Thymus (tissue), 11 donors: ENCODE results near the gene DISP2. TPM values are rescaled to one million over a fixed set of nuclear protein-coding genes. Genes with fewer than 3 reads are reported as not detected.
A peak's percentile ranks its signal among the peaks of the same experiment; 100 is the strongest.

Experiments
- DNase-seq, 9 donors: peaks; one replicate each; pipeline ENCODE4 v3.0.0-alpha.2; 2013; ENCODE audit warnings: low spot score in 9 of 9, low read depth in 6 of 9, missing footprints in 1 of 9
- H3K27ac ChIP-seq, 2 donors: one replicate each; pipeline ENCODE4 v1.5.1; 2013; ENCODE audit warnings: control low read depth in 1 of 2, low read depth in 1 of 2, low read length in 1 of 2, mild to moderate bottlenecking in 1 of 2, moderate library complexity in 1 of 2
- H3K27me3 ChIP-seq, 2 donors: one replicate each; pipeline ENCODE4 v1.5.1; 2013; ENCODE audit warnings: low read length in 1 of 2; ENCODE audit not compliant: control insufficient read depth in 2 of 2, insufficient read depth in 1 of 2
- H3K36me3 ChIP-seq, 2 donors: one replicate each; pipeline ENCODE4 v1.5.1; 2013; ENCODE audit warnings: low read length in 1 of 2, mild to moderate bottlenecking in 1 of 2, moderate library complexity in 1 of 2; ENCODE audit not compliant: control insufficient read depth in 2 of 2, insufficient read depth in 2 of 2
- H3K4me1 ChIP-seq, 2 donors: one replicate each; pipeline ENCODE4 v1.5.1; 2013; ENCODE audit warnings: low read length in 2 of 2; ENCODE audit not compliant: control insufficient read depth in 2 of 2, insufficient read depth in 2 of 2
- H3K4me3 ChIP-seq, 2 donors: one replicate each; pipeline ENCODE4 v1.5.1; 2013; ENCODE audit warnings: low read length in 2 of 2, control low read depth in 1 of 2, mild to moderate bottlenecking in 1 of 2
- H3K9me3 ChIP-seq, 2 donors: one replicate each; pipeline ENCODE4 v1.5.1; 2013; ENCODE audit warnings: low read length in 1 of 2, mild to moderate bottlenecking in 1 of 2; ENCODE audit not compliant: control insufficient read depth in 2 of 2, insufficient read depth in 1 of 2
- WGBS: extraction: QIAGEN DNeasy Blood & Tissue Kit; methylation state at CpG from one replicate; pipeline ENCODE4 v1.1.7; 2013; 5-methylcytosine and 5-hydroxymethylcytosine counted together
- polyA plus RNA-seq: library from polyadenylated mRNA; stranded (reverse); fragments of 200-250 nt; gene quantifications from one replicate; pipeline ENCODE4 v1.2.3, GENCODE V29; 2013
- total RNA-seq: library from RNA; stranded (reverse); fragments of 120-200 nt; gene quantifications from one replicate; pipeline ENCODE4 v1.2.4, GENCODE V29; 2013
- donor health status: healthy.

Gene DISP2
- total and polyA plus RNA-seq, 2 donors = 0.19 to 0.55 TPM

- no peaks in the 10 kb centered on the region for H3K9me3 ChIP-seq
- H3K4me1 ChIP-seq = peaks cover 7 to 15% of the 10 kb centered on the region in 2 donors
- H3K36me3 ChIP-seq = no peaks in the 10 kb centered on the region
- no peak overlapping the region for H3K27ac ChIP-seq
- 65% methylated on average over 4 of the region's 4 CpGs for WGBS
- no peak for DNase-seq
- no peak overlapping the region for H3K4me3 ChIP-seq
- peaks cover 0 to 7% of the 10 kb centered on the region in 2 donors for H3K27me3 ChIP-seq
These were observed 43.2 kb upstream of the DISP2 start for GRCh38 chr15:40314723-40315276.

DNA sequence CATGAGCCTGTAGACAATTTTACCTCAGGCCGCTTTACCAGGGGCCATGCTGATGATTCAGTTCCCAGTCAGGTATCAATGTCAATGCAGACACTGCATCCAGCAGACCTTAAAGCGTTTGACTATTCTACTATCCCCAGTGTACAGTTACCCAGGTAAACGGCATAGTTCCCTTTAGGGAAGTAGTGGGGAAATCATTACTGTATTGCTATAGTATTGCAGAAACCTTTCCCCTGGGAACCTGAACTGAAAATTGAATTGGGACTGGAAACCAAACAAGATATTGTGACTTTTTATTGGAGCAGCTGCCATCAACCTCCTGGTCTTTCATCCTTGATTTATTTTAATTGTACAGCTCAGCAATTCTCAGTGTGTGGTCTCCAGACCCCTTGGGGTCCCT lies 41.1 kb upstream of the DISP2 start:
- Histone ChIP-seq H3K27ac (no peak overlapping the region), H3K4me3 (no peak overlapping the region), H3K36me3 (no peaks in the 10 kb centered on the region), H3K4me1 (peaks cover 7 to 11% of the 10 kb centered on the region in 2 donors), H3K27me3 (peaks cover 0 to 1% of the 10 kb centered on the region in 2 donors), H3K9me3 (no peaks in the 10 kb centered on the region)
- no peak for DNase-seq
- 95% methylated on average over 3 of the region's 3 CpGs for WGBS

- H3K36me3 ChIP-seq = no peaks in the 10 kb centered on the region
- H3K4me1 ChIP-seq = peaks cover 7 to 18% of the 10 kb centered on the region in 2 donors
- H3K27me3 ChIP-seq = peaks cover 0 to 5% of the 10 kb centered on the region in 2 donors
- no peak overlapping the region for H3K4me3 ChIP-seq
- DNase-seq = no peak
- H3K9me3 ChIP-seq = peaks cover 0 to 2% of the 10 kb centered on the region in 2 donors
- no peak overlapping the region for H3K27ac ChIP-seq
- 94% methylated on average over 4 of the region's 4 CpGs for WGBS
These were observed 40.4 kb upstream of the DISP2 start for GRCh38 chr15:40317580-40317979.

- Histone ChIP-seq H3K4me3 (no peak overlapping the region), H3K4me1 (peaks cover 10 to 25% of the 10 kb centered on the region in 2 donors), H3K27ac (no peak overlapping the region), H3K9me3 (peaks cover 0 to 9% of the 10 kb centered on the region in 2 donors), H3K27me3 (peaks cover 0 to 23% of the 10 kb centered on the region in 2 donors), H3K36me3 (no peaks in the 10 kb centered on the region)
- 97% methylated on average over 1 of the region's 1 CpG for WGBS
- no peak for DNase-seq
These were observed 37.6 kb upstream of the DISP2 start for GRCh38 chr15:40320409-40320808.

DNA sequence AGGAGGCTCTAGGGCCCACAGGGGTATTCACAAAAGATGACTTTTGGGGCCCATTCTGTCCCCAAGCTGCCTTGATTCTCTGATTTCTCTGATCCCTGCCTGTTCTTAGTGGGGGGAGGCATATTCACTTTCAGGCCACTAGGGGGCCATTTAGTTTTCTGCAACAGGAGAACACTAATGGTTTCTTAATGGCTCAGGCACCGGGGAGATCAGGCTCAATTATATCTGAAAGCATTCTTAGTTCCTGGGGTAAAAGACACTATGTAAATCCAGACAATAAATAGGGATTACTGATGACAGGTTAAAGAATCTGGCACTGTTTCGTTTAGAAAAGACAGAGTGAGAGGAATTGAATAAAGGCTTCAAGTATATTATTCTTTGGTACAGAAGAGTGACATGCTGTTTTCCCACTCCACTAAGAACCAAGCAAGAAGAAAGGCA lies 37.1 kb upstream of the DISP2 start:
- Histone ChIP-seq H3K9me3 (peaks cover 0 to 9% of the 10 kb centered on the region in 2 donors), H3K27me3 (peaks cover 0 to 23% of the 10 kb centered on the region in 2 donors), H3K27ac (no peak overlapping the region), H3K36me3 (no peaks in the 10 kb centered on the region), H3K4me1 (peaks cover 10 to 28% of the 10 kb centered on the region in 2 donors), H3K4me3 (no peak overlapping the region)
- WGBS = 3% methylated on average over 2 of the region's 2 CpGs
- peak in 2 of 9 donors; percentile 56 to 80 for DNase-seq

GRCh38 chr15:40322531-40323238 lies 35.3 kb upstream of the DISP2 start:
- DNase-seq = no peak
- WGBS = 66% methylated on average over 26 of the region's 26 CpGs
- peaks cover 13 to 43% of the 10 kb centered on the region in 2 donors for H3K4me1 ChIP-seq
- H3K9me3 ChIP-seq = peaks cover 0 to 9% of the 10 kb centered on the region in 2 donors
- peak overlapping the region; percentile 34 to 84 for H3K4me3 ChIP-seq
- H3K27ac ChIP-seq = peak overlapping the region; percentile 37 to 38
- H3K36me3 ChIP-seq = peaks cover 0 to 3% of the 10 kb centered on the region in 2 donors
- peaks cover 0 to 23% of the 10 kb centered on the region in 2 donors for H3K27me3 ChIP-seq

DNA sequence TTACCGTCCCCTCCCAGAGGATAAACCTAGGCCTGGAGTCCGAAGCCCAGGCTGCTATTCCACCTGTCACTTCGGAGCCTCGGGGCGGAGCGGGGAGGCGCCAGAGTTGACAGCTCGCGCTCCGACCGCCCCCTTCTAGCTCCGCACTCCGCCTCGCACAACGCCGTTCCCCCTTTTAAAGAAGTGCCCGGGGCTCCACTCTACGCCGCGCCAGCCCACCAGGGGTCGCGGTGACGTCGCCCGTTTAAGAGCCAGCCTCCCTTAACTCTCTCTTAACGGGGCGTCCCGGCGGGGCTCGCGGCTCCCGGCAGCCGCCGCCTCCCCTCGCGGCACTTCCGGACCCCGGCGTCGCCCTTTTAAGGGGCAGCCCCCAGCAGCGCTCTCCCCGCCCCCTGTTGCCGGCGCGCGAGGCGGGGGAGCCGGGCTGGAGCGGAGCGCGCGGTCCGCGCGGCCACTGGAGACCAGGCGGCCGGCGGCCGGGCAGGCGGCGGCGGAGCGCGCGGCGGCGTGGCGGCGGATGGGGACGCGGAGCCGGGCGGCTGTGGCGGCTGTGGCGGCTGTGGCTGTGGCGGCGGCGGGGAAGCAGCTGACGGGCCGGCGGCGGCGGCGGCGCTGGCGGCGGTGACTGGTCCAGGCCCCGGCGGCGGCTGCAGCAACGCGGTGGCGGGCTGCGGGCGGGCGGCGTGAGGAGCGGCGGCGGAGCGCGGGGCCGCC lies 34.6 kb upstream of the DISP2 start, which contains the start of gene INAFM2:
INAFM2 (plus strand) TSS at position 454 of the 714 bp plus-strand sequence. CDS start 364 bp downstream, outside the sequence.
- Histone ChIP-seq H3K4me1 (peaks cover 16 to 49% of the 10 kb centered on the region in 2 donors), H3K27me3 (peaks cover 0 to 23% of the 10 kb centered on the region in 2 donors), H3K9me3 (peaks cover 0 to 9% of the 10 kb centered on the region in 2 donors), H3K36me3 (peaks cover 0 to 3% of the 10 kb centered on the region in 2 donors), H3K4me3 (peak within 1 kb of the TSS; percentile 46 to 84), H3K27ac (peak within 1 kb of the TSS; percentile 37 to 72)
- under 1% methylated on average over 103 of the region's 103 CpGs for WGBS
- peak; percentile 77 to 97 (median 91) for DNase-seq

- H3K27me3 ChIP-seq = peaks cover 0 to 23% of the 10 kb centered on the region in 2 donors
- WGBS = 1% methylated on average over 101 of the region's 101 CpGs
- peaks cover 18 to 56% of the 10 kb centered on the region in 2 donors for H3K4me1 ChIP-seq
- H3K27ac ChIP-seq = no peak overlapping the region
- H3K4me3 ChIP-seq = peak overlapping the region; percentile 46 to 84
- H3K36me3 ChIP-seq = peaks cover 0 to 3% of the 10 kb centered on the region in 2 donors
- H3K9me3 ChIP-seq = peaks cover 0 to 9% of the 10 kb centered on the region in 2 donors
- DNase-seq = peak in 1 of 9 donors; percentile 37
These were observed 33.8 kb upstream of the DISP2 start for GRCh38 chr15:40323953-40324937.
